Myometrial cell (primary cell): ENCODE data around the gene PLAC9. TPM values are rescaled to one million over a fixed set of nuclear protein-coding genes. Genes with fewer than 3 reads are reported as not detected.

ENCODE experiments used
- total RNA-seq: library from RNA; depleted of rRNA; stranded (reverse); fragments of >200 nt; gene quantifications from 2 replicates; pipeline ENCODE4 v1.2.3, GENCODE V29; 2015

Gene PLAC9, protein sequence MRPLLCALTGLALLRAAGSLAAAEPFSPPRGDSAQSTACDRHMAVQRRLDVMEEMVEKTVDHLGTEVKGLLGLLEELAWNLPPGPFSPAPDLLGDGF
- total RNA-seq = not detected in 2 replicates

DNA sequence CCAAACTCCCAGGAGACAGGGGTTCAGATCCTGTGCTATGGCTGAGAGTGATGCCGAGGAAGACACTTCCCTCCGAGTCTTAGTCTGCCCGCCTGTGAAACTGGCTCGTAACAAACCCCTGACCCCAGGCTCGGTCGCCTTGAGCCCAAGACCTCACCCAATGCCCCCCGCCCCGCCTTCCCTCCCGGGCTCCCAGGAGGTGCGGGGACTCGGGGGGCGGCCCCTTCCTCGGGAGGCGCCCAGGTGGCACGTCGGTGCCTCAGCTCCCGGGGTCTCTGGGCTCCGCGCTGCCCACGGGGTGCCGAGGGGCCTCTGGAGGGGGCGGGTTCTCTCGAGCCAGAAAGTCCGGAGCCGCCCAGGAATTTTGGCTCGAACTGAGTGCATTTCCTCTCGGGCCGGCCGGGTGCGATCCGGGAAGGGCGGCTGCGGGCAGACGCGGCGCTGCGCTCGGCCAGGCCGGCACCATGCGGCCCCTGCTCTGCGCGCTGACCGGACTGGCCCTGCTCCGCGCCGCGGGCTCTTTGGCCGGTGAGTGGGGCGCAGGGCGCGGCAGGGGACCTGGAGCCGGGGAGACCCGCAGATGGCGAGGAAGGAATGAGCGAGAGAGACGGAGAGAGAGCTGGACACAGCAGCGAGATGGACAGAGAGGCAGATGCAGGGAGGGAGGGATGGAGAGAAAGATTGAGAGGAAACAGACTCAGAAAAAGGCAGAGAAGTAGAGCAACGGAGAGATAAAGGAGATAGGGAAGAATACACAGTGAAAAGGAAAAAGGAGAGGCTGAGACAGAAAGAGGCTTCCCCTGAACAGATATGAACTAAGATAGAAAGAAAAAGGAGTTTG lies at the start of gene PLAC9:
PLAC9 (plus strand) TSS at position 432 of the 841 bp plus-strand sequence; CDS start at position 465, 33 bp downstream.

Other genes with a start within 250 kb of the PLAC9 start
- not detected in 2 replicates for gene SFTPD, start 183.6 kb upstream of the PLAC9 start, total RNA-seq
- 13.3 and 13.5 TPM in 2 replicates for gene TMEM254, start 54.1 kb upstream of the PLAC9 start, total RNA-seq
- 201 and 205 TPM in 2 replicates for gene ANXA11, start 72.8 kb downstream of the PLAC9 start, total RNA-seq
- not detected in 2 replicates for gene MAT1A, start 156.9 kb downstream of the PLAC9 start, total RNA-seq
- not detected in 2 replicates for gene DYDC1, start 224.0 kb downstream of the PLAC9 start, total RNA-seq
- gene DYDC2, start 224.1 kb downstream of the PLAC9 start, total RNA-seq = not detected in 2 replicates